NCI-H128 (cell line): ENCODE results near the gene SDS.

Source experiments
- DNase-seq: peaks from one replicate; lab custom pipeline; 2025; ENCODE audit not compliant: unreplicated experiment; lab: John Stamatoyannopoulos, UW

Gene SDS

GRCh38 chr12:113403435-113404415 lies at the start of gene SDS:
SDS (minus strand) TSS chr12:113403887; CDS start chr12:113399708, 4,179 bp downstream.
- DNase-seq, result no peak

DNA sequence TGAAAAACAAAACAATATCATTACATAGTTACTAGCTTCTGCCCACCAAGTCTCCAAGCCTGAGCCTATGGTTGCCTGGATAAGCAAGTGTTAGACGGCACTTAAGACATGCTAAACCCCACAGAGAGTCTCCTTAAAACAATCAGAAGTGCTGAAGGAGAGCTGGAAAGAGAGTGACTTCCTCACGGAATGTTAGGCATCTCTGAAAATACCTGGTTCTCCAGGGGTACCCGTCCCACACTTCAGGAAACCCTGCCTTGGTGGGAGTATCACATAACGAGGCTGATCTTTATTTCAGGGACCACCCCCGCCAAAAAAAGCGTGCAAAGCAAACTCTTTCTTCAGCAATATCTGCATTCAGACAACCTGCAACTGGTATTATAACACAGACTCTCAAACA lies 49.6 kb upstream of the SDS start:
- no peak for DNase-seq

DNA sequence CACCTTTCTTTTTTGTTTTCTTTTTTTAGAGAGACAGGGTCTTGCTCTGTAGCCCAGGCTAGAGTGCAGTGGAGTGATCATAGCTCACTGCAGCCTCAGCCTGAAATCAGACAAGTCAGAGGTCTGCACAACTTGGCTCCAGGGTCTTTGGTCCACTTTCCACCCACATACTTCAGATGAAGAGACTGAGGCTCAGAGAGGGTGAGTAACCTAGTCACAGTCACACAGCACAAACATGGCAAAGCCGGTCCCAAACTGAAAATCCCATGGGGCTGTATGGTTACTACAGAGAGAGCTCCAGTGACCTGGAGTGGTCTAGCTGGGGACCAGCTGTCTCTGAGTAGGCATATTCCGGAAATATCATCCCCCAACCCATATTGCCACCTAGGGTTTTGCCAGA lies 48.8 kb upstream of the SDS start:
- no peak for DNase-seq

GRCh38 chr12:113449839-113450238 lies 46.2 kb upstream of the SDS start:
- DNase-seq, result no peak

DNA sequence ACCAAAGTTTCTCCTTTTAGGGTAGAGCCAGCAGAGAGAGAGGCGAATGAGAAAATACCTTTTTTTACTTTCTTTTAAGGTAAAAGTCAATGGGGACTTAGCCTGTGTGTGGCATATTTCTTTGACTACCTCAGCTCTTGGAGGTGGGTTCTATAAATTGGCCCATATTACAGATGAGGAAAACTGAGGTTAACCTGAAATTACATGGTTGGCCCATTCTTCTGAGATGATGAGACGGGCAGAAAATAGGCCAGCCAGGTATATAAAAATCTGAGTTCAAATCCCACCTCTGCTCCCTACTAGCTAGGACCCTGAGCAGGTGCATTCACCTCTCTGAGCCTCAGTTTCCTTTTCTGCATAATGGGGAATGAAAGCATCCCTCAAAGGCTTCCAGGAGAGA lies 45.6 kb upstream of the SDS start:
- DNase-seq, result no peak

- DNase-seq, result no peak
Observed at GRCh38 chr12:113448873-113449272, 45.2 kb upstream of the SDS start.

DNA sequence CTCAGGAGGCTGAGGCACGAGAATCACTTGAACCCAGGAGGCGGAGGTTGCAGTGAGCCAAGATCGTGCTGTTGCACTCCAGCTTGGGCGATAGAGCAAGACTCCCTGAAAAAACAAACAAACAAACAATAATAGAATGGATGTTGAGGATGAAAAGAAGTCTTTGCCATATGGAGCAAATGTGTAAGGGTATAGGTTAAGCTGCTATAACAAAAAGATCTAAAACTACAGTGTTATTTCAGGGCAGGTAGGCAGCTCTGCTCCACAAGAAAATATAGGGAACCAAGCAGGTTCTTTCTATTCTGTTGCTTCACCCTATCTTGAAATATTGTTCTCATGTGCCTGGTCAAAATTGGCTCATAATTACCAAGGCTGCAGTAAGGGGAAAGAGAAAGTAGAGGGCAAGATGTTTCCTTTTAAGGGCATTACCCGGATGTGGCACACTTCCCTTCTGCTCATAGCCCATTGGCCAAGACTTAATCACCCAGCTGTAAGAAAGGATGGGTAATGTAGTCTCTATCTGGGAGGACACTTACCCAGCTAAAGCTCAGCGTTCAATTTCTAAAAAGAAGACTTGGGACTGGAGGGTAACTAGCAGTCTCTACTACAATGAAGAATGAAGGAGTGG lies 42.0 kb upstream of the SDS start:
- no peak for DNase-seq

- no peak for DNase-seq
Observed at GRCh38 chr12:113443030-113443539, 39.4 kb upstream of the SDS start.

DNA sequence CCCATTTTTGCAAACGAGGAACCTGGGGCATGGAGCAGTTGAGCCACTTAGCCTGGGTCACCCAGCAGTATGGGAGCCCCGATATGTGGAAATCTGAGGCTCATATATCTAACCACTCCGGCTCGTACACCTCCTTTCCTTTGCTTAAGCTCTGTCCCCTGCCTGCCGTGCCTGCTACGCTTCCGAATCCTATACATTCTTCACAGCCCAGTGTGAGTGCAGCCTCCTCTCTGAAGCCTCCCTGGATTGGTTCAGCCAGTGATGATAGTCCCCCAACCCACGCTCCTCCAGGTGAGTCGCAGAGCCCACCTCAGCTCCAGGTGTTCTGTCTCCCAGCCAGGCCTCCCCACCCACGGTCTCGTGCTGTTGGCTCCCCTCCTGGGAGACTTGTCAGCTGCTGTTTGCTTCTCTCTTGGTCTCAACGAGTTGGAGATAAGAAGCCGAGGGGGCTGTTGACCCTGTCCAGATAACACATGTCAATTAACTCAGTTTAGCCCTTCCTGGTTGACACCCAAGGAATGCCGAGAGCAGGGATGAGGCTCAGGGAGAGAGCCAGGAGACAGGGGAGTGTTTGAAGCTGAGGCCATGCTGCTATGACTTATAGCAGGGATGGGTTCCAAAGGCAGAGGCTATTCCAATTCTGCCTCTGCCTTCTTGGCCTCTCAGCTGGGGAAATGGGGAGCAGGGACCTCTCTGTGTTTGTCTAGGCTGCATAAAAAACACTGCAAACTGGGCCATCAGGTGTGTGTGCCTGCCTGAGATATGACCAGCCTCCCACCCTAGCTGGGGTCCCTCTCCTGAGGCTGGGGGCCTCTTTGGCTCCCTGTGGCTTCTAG lies 37.5 kb upstream of the SDS start:
- DNase-seq, result no peak

- DNase-seq, result no peak
Observed at GRCh38 chr12:113440336-113440735, 36.6 kb upstream of the SDS start.

DNA sequence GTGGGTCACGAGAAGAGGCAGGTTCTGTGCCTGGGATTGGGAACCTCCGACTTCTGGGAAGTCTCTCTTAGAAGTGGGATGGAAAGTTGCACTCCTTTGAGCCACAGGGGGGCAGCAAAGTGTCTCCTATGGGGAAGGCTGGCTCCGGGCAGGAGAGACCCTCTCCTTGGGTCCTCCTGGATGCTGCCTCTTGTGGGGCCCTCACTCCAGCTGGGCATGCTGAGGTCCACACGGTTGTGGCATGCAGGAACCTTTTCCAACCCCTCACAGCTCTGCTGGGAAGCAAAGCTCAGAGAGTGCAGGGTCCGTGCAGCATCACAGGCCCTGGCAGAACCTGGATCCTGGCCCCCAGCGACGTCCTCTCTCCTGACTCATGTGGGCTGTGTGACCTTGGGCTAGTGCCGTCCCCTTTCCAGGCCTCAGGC lies 35.9 kb upstream of the SDS start:
- no peak for DNase-seq

DNA sequence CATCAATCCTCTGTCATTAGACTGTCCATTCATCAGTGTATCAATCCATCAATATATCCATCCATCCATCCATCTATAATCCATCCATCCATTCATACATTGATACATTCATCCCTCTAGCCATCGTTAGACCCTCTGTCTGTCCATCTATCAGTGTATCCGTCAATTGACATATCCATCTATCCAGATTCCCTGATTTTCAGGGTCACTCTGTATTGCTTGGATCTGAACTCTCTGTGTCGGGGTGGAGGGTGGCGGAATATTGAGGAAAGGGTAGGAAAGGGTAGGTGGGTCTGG lies 35.6 kb upstream of the SDS start:
- DNase-seq, result no peak

DNA sequence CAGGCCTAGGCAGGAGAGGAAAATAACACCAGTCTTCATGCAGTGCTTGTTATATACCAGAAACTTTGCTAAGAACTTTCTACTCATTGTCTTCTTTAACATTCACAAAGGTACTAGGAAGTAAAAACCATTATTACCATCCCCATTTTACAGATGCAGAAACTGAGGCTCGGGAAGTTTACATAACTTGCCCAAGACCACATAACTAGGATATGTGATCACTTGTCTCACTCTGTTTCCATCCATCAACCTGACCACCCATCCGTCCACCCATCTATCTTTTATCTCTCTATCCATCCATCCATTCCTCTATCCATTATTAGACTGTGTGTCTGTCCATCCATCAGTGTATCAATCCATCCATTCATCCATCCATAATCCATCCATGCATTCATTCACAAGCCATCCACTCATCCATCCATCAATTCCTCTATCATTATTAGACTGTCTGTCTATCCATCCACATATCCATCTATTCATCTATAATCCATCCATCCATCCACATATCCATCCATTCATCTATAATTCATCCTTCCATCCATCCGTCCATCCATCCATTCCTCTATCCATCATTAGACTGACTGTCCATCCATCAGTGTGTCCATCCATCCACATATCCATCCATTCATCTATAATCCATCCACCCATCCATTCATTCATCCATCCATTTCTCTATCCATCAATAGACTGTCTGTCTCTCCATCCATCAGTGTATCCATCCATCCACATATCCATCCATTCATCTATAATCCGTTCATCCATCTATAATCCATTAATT lies 35.0 kb upstream of the SDS start:
- no peak for DNase-seq

GRCh38 chr12:113437729-113438100 lies 34.0 kb upstream of the SDS start:
- DNase-seq, result no peak

DNA sequence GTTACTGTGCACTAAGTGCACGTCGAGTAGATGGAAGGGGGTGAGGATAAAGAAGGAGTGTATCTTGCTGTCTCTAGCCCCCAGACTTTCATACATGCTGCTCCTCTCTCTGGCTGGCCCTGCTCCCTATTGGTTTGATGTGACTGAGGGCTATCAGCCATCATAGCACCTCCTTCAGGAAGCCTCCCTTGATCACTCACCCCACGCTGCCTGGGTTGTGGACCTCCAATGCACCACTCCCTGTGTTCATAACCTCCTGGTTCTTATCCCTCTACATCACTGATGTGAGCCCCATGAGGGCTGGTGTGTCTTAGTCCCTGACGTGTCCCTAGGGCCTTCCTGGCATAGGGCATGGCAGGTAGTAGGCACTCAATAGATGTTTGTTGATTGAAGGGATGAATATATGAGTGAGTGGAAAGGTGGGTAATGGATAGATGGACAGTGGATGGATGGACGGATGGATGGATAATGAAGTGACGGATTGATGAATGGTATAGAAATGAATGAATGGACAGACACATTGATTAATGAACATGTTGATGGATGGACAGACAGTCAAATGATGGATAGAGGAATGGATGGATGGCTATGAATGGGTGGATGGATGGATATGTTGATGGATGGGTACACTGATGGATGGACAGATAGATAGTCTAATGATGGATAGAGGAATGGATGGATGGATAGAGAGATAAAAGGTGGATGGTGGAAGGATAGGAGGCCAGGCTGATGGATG lies 33.5 kb upstream of the SDS start:
- DNase-seq, result no peak

DNA sequence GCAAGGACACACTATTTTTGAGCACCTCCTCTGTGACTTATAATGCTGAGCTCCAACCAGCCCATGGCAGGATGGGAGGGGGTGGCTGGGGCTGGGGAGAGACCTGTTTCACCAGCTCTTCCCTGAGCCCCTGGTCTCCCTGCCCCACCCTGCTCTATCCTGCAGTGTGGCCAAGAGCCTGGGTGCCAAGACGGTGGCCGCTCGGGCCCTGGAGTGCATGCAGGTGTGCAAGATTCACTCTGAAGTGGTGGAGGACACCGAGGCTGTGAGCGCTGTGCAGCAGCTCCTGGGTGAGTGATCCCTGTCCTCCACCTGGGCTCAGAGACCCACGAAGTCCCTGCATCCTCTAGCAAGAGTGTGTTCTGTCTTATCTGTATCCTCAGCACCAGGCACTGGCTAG lies 32.9 kb upstream of the SDS start:
- no peak for DNase-seq

DNA sequence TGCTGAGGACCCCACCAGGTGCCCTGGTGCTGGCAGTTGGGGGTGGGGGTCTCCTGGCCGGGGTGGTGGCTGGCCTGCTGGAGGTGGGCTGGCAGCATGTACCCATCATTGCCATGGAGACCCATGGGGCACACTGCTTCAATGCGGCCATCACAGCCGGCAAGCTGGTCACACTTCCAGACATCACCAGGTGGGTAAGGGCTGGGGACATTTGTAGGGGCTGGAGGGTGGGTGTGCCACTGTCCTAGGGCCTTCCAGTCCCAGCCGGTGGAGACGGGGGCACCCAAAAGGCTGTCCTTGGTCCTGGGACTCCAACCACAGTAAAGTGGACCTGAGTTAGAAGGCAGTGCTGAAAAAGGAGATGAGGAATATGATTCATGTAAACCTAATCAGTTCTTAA lies 31.7 kb upstream of the SDS start:
- no peak for DNase-seq

GRCh38 chr12:113432986-113433385 lies 29.3 kb upstream of the SDS start:
- DNase-seq, result no peak

DNA sequence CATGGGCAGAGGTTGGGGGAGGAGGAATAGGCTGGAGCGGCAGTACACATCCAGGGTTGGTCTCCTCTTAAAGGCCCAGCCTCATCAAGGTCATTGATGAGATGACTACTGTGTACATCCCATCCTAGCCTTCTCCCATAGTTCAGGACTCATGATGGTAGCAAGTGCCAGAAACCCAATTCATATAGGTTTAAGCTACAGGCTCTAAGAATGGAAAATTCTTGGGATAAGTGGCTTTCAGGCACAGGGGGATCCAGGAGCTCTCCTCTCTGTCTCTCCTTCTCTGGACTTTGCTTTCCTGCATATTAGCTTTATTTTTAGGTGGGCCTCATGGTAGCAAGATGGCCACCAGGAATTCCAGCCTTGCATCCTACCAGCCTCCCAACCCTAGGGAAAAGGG lies 24.8 kb upstream of the SDS start:
- no peak for DNase-seq

DNA sequence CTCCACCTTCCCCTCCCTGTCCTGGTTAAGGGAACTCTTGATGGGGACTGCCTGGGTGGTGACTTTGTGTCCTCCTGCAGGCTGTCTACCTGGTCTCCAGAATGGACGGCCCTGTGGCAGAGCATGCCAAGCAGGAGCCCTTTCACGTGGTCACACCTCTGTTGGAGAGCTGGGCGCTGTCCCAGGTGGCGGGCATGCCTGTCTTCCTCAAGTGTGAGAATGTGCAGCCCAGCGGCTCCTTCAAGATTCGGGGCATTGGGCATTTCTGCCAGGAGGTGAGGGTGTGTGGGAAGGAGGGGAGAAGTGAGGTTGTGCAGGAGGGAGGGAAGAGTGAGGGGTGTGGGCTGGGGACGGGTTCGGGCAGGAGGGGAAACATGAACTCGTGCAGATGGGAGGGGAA lies 24.2 kb upstream of the SDS start:
- no peak for DNase-seq
